Measurements from ENCODE around the gene TTPAL. TPM values are rescaled to one million over a fixed set of nuclear protein-coding genes. Genes with fewer than 3 reads are reported as not detected.

TTPAL gene
- total and polyA plus RNA-seq, 9 of the 15 experiments (the other 6 are each of a cell fraction or from before 2014, with no cell fraction given): 1.1 to 7.0 (median 2.6) TPM

DNA sequence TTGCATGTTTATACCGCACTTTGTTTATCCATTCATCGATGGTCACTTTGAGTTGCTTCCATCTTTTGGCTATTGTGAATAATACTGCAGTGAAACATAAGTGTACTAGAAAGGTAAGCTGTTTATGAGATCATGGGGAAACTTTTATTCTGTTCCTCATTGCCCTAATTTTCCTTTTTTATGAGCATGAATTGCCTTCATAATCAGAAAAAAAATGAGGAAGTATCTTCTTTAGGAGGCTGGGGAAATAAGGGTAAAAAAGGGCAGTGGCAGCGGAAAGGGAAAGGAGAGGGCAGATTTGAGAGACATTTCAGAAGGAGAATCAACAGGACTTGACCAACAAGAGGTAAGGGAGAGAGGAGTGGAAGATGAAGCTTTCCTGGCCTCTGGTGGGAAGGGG is 60.5 kb downstream of the TTPAL start (continued):
- TF ChIP-seq, protein P1, sequence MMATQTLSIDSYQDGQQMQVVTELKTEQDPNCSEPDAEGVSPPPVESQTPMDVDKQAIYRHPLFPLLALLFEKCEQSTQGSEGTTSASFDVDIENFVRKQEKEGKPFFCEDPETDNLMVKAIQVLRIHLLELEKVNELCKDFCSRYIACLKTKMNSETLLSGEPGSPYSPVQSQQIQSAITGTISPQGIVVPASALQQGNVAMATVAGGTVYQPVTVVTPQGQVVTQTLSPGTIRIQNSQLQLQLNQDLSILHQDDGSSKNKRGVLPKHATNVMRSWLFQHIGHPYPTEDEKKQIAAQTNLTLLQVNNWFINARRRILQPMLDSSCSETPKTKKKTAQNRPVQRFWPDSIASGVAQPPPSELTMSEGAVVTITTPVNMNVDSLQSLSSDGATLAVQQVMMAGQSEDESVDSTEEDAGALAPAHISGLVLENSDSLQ (IDR thresholded peaks at IDR 0.05): no peak

DNA sequence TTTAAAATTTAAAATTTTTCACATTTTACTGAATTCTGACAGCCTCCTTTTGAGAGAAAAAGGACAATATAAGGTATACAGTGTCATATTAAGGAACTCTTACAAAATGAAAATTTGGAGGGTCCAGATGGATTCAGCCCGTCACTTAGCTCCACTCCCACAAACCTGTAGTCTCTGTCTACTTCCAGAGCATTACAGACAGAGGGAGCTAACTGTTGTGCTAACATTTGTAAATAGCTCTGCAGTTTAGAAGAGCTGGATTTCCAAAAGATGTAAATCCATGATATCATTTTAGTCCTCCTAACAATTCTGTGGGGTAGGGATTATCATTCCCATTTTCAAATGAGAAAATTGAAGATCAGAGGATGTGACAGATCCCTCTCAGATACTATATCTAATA is 62.3 kb downstream of the TTPAL start:
- Histone ChIP-seq H3K4me1 (replicated peaks in 1 of 2; ENCODE audit: control insufficient read depth in 2 of 2, insufficient read depth in 2 of 2, low read length in 2 of 2) (peaks cover 0 to 3% of the 10 kb centered on the region in 2 experiments; a peak in 2 of 5 replicates), H3K9ac (ENCODE audit: insufficient read depth in 1 of 2, low read depth in 2 of 2, low read length in 2 of 2) (no peak overlapping the region), H3K9me3 (replicated peaks; ENCODE audit: control insufficient read depth, insufficient read depth, low read depth, low read length) (no peaks in the 10 kb centered on the region), H3K4me2 (ENCODE audit: insufficient read depth, low read length) (no peak overlapping the region), H3K36me3 (ENCODE audit: control insufficient read depth, insufficient read depth, low read length) (no peaks in the 10 kb centered on the region), H3K27ac (ENCODE audit: extremely low read depth, low read depth, low read length) (no peak overlapping the region), H3K27me3 (ENCODE audit: control insufficient read depth in 2 of 2, insufficient read depth in 2 of 2, low read length in 2 of 2) (no peaks in the 10 kb centered on the region), H4K20me1 (replicated peaks; ENCODE audit: control insufficient read depth, insufficient read depth, low read length) (no peaks in the 10 kb centered on the region), H3K9me1 (ENCODE audit: control insufficient read depth, insufficient read depth, low read length) (no peaks in the 10 kb centered on the region), H2AFZ (ENCODE audit: low read depth, low read length) (no peak overlapping the region), H3K79me2 (ENCODE audit: control insufficient read depth, insufficient read depth, low read length) (no peaks in the 10 kb centered on the region), H3K4me3 (no peak overlapping the region)
- ChIA-PET POLR2A (interaction anchor here (0.6 kb wide), 1 partner anchor 17 kb away, joined by 3 read pairs; the partner anchor contains the start of gene SERINC3), CTCF (ENCODE audit: low intra/inter-chr PET ratio) (interaction anchor here (0.8 to 1.1 kb wide), 2 partner anchors 68 to 72 kb away, joined by 3 read pairs; no protein-coding TSS in a partner anchor)
- intact Hi-C loops (cut with micrococcal nuclease): no loop called here
- ATAC-seq (no peak), DNase-seq (ENCODE audit: extremely low read depth in 1 of 4, low spot score in 3 of 4) (no peak), FAIRE-seq (no peak)
- BruUV-seq (replicated peaks): no TSS peak
- WGBS (ENCODE audit: insufficient coverage, low coverage, missing lambda C conversion rate): 53% methylated on average over 1 of the region's 1 CpG
- in situ Hi-C loops (cut with MboI): no loop called here
- TF ChIP-seq ZNF384 (IDR thresholded peaks at IDR 0.05; ENCODE audit: low read depth, low read length): no peak
- TF ChIP-seq RFX1 (IDR thresholded peaks at IDR 0.05): no peak
- TF ChIP-seq STAT5A (IDR thresholded peaks at IDR 0.05; ENCODE audit: borderline replicate concordance, low read length): no peak
- TF ChIP-seq, protein P2, sequence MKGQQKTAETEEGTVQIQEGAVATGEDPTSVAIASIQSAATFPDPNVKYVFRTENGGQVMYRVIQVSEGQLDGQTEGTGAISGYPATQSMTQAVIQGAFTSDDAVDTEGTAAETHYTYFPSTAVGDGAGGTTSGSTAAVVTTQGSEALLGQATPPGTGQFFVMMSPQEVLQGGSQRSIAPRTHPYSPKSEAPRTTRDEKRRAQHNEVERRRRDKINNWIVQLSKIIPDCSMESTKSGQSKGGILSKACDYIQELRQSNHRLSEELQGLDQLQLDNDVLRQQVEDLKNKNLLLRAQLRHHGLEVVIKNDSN (CRISPR knock-in tag; IDR thresholded peaks at IDR 0.05): no peak
- no peak for TF ChIP-seq NR3C1 (CRISPR knock-in tag; IDR thresholded peaks at IDR 0.05)
- TF ChIP-seq MTA1 (IDR thresholded peaks at IDR 0.05; ENCODE audit: borderline replicate concordance): no peak
- TF ChIP-seq, protein P3, sequence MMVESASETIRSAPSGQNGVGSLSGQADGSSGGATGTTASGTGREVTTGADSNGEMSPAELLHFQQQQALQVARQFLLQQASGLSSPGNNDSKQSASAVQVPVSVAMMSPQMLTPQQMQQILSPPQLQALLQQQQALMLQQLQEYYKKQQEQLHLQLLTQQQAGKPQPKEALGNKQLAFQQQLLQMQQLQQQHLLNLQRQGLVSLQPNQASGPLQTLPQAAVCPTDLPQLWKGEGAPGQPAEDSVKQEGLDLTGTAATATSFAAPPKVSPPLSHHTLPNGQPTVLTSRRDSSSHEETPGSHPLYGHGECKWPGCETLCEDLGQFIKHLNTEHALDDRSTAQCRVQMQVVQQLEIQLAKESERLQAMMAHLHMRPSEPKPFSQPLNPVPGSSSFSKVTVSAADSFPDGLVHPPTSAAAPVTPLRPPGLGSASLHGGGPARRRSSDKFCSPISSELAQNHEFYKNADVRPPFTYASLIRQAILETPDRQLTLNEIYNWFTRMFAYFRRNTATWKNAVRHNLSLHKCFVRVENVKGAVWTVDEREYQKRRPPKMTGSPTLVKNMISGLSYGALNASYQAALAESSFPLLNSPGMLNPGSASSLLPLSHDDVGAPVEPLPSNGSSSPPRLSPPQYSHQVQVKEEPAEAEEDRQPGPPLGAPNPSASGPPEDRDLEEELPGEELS (CRISPR knock-in tag; IDR thresholded peaks at IDR 0.05; ENCODE audit: borderline replicate concordance): no peak
- TF ChIP-seq, protein P4, sequence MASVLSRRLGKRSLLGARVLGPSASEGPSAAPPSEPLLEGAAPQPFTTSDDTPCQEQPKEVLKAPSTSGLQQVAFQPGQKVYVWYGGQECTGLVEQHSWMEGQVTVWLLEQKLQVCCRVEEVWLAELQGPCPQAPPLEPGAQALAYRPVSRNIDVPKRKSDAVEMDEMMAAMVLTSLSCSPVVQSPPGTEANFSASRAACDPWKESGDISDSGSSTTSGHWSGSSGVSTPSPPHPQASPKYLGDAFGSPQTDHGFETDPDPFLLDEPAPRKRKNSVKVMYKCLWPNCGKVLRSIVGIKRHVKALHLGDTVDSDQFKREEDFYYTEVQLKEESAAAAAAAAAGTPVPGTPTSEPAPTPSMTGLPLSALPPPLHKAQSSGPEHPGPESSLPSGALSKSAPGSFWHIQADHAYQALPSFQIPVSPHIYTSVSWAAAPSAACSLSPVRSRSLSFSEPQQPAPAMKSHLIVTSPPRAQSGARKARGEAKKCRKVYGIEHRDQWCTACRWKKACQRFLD (CRISPR knock-in tag; IDR thresholded peaks at IDR 0.05): no peak
- no peak for TF ChIP-seq PHF20 (IDR thresholded peaks at IDR 0.05; ENCODE audit: partially characterized antibody)
- no peak for TF ChIP-seq HIVEP1 (CRISPR knock-in tag; IDR thresholded peaks at IDR 0.05)
- TF ChIP-seq CBX2 (IDR thresholded peaks at IDR 0.05; ENCODE audit: insufficient read depth, low read length, poor library complexity, severe bottlenecking): no peak
- no peak for TF ChIP-seq GTF2A2 (tag; IDR thresholded peaks at IDR 0.05)
- TF ChIP-seq ZNF695 (CRISPR knock-in tag; IDR thresholded peaks at IDR 0.05): no peak
- TF ChIP-seq ILF3 (IDR thresholded peaks at IDR 0.05; ENCODE audit: borderline replicate concordance): no peak
- no peak for TF ChIP-seq RBBP5 (IDR thresholded peaks at IDR 0.05; ENCODE audit: borderline replicate concordance, insufficient read depth, low read length, poor library complexity, severe bottlenecking)

Data from K562 (cell line).